ENCODE measurements around the gene PNPLA7. TPM values are rescaled to one million over a fixed set of nuclear protein-coding genes. Genes with fewer than 3 reads are reported as not detected.

Gene PNPLA7
- total RNA-seq, 1 experiment from 2014 or later: 3.9 TPM

- BruUV-seq (replicated peaks): no TSS peak
- CTCF ChIA-PET: interaction anchor here (0.6 kb wide), 1 partner anchor 72 kb away, joined by 4 read pairs; no protein-coding TSS in a partner anchor
- Histone ChIP-seq H3K36me3 (ENCODE audit: control insufficient read depth, insufficient read depth, low read length) (no peaks in the 10 kb centered on the region; the same call in 1 of the 2 replicates), H3K27me3 (ENCODE audit: control insufficient read depth, insufficient read depth, low read length) (no peaks in the 10 kb centered on the region), H3K4me1 (ENCODE audit: control insufficient read depth, insufficient read depth, low read length) (peaks cover 6% of the 10 kb centered on the region), H3K4me3 (ENCODE audit: low read depth in 2 of 2, low read length in 2 of 2) (no peak overlapping the region), H3K9me3 (ENCODE audit: control insufficient read depth, insufficient read depth, low read depth, low read length) (no peaks in the 10 kb centered on the region), H3K27ac (ENCODE audit: low read length) (no peak overlapping the region)
- intact Hi-C loops (cut with micrococcal nuclease; ENCODE audit: unreplicated experiment): no loop called here
- no peak for ATAC-seq
- POLR2A ChIA-PET: no interaction called here
- TF ChIP-seq TCF7L2 (IDR thresholded peaks at IDR 0.05; ENCODE audit: low read depth, low read length) (no peak), CTCF (IDR thresholded peaks at IDR 0.05) (no peak), SIN3A (IDR thresholded peaks at IDR 0.05; ENCODE audit: borderline replicate concordance, insufficient read depth, low read depth, low read length) (no peak), POLR2AphosphoS5 (IDR thresholded peaks at IDR 0.05; ENCODE audit: low read depth, low read length) (no peak), REST (IDR thresholded peaks at IDR 0.05; ENCODE audit: insufficient read depth in 1 of 2, low read depth in 2 of 2, low read length in 1 of 2) (no peak)
- no peak for DNase-seq (ENCODE audit: low read depth, low spot score)
- in situ Hi-C loops (cut with HindIII; ENCODE audit: low pct_unique_long_range_greater_than_20kb, low sequenced_read_pairs): no loop called here
Observed at GRCh38 chr9:137462986-137463930, 86.9 kb downstream of the PNPLA7 start.

GRCh38 chr9:137462396-137462985 lies 87.7 kb downstream of the PNPLA7 start:
- BruUV-seq (replicated peaks): no TSS peak
- no peaks in the 10 kb centered on the region for H3K9me3 ChIP-seq (ENCODE audit: control insufficient read depth, insufficient read depth, low read depth, low read length)
- no peaks in the 10 kb centered on the region for H3K27me3 ChIP-seq (ENCODE audit: control insufficient read depth, insufficient read depth, low read length)
- no peak overlapping the region for H3K27ac ChIP-seq (ENCODE audit: low read length)
- ChIA-PET CTCF (interaction anchor here (0.6 kb wide), 1 partner anchor 72 kb away, joined by 4 read pairs; no protein-coding TSS in a partner anchor), POLR2A (no interaction called here)
- H3K36me3 ChIP-seq (ENCODE audit: control insufficient read depth, insufficient read depth, low read length): no peaks in the 10 kb centered on the region; the same call in 1 of the 2 replicates
- TF ChIP-seq REST (IDR thresholded peaks at IDR 0.05; ENCODE audit: insufficient read depth in 1 of 2, low read depth in 2 of 2, low read length in 1 of 2) (no peak), SIN3A (IDR thresholded peaks at IDR 0.05; ENCODE audit: borderline replicate concordance, insufficient read depth, low read depth, low read length) (no peak), TCF7L2 (IDR thresholded peaks at IDR 0.05; ENCODE audit: low read depth, low read length) (no peak)
- H3K4me3 ChIP-seq (ENCODE audit: low read depth in 2 of 2, low read length in 2 of 2): no peak overlapping the region
- H3K4me1 ChIP-seq (ENCODE audit: control insufficient read depth, insufficient read depth, low read length): peaks cover 6% of the 10 kb centered on the region
- in situ Hi-C loops (cut with HindIII; ENCODE audit: low pct_unique_long_range_greater_than_20kb, low sequenced_read_pairs) (no loop called here), intact Hi-C loops (cut with micrococcal nuclease; ENCODE audit: unreplicated experiment) (no loop called here)
- ATAC-seq (no peak), DNase-seq (ENCODE audit: low read depth, low spot score) (no peak)

Measured in Panc1 (cell line).